B cell (primary cell): ENCODE data around the gene TLE6.

Experiments
- CTCF ChIP-seq: fragments of 200-600 bp; IDR thresholded peaks from one replicate; pipeline ENCODE4 v1.8.0; 2022; ENCODE audit warnings: antibody characterized with exemption, mild to moderate bottlenecking
- EZH2 ChIP-seq: IDR thresholded peaks from 2 replicates; pipeline ENCODE4 v1.6.1; 2012; ENCODE audit warnings: borderline replicate concordance, low read depth, mild to moderate bottlenecking, moderate library complexity, low read length; ENCODE audit not compliant: insufficient read depth, poor library complexity, severe bottlenecking

GRCh38 chr19:2978166-2978767 is 903 bp downstream of the TLE6 start:
- TF ChIP-seq EZH2 (no peak), CTCF (no peak)
